SK-N-MC (cell line): Measurements from ENCODE around the gene AK2.

Source experiments
- EZH2 ChIP-seq: fragments of 200-600 bp; sonication (generic); IDR thresholded peaks from one replicate; pipeline ENCODE4 v1.6.1; 2017; ENCODE audit warnings: antibody characterized with exemption
- POLR2AphosphoS5 ChIP-seq: IDR thresholded peaks from 2 replicates; pipeline ENCODE4 v1.6.1; 2012; ENCODE audit warnings: mild to moderate bottlenecking, low read depth, low read length, borderline replicate concordance

GRCh38 chr1:32960819-32961355, 75.8 kb downstream of the AK2 start:
- no peak for TF ChIP-seq POLR2AphosphoS5
- TF ChIP-seq EZH2: no peak
